ENCODE data around the gene MAP3K3.

Gene MAP3K3

DNA sequence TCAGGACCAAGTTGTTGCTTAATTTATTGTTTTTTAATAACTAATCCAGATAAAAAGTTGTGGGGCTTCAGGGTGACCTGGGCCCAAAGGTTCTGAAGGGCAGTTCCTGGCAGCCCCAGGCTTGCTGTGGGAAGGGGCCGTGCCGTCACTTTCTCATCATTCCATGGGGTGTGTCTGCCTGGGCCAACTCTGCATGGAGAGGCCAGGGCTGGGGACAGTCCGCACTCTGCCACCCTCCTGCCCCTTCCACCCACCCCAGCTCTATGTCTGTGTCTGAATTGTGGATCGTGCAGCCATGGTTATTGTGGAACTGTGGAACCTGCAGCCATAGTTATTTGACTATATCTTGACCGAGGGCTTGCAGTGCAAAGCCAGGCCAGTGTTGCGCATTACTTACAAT is 73.7 kb downstream of the MAP3K3 start:
- DNase-seq (ENCODE audit: insufficient read length, low spot score) (no peak), FAIRE-seq (no peak)
- TF ChIP-seq, protein P1, sequence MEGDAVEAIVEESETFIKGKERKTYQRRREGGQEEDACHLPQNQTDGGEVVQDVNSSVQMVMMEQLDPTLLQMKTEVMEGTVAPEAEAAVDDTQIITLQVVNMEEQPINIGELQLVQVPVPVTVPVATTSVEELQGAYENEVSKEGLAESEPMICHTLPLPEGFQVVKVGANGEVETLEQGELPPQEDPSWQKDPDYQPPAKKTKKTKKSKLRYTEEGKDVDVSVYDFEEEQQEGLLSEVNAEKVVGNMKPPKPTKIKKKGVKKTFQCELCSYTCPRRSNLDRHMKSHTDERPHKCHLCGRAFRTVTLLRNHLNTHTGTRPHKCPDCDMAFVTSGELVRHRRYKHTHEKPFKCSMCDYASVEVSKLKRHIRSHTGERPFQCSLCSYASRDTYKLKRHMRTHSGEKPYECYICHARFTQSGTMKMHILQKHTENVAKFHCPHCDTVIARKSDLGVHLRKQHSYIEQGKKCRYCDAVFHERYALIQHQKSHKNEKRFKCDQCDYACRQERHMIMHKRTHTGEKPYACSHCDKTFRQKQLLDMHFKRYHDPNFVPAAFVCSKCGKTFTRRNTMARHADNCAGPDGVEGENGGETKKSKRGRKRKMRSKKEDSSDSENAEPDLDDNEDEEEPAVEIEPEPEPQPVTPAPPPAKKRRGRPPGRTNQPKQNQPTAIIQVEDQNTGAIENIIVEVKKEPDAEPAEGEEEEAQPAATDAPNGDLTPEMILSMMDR (IDR thresholded peaks at IDR 0.05; ENCODE audit: insufficient read depth, missing control alignments), result no peak

DNA sequence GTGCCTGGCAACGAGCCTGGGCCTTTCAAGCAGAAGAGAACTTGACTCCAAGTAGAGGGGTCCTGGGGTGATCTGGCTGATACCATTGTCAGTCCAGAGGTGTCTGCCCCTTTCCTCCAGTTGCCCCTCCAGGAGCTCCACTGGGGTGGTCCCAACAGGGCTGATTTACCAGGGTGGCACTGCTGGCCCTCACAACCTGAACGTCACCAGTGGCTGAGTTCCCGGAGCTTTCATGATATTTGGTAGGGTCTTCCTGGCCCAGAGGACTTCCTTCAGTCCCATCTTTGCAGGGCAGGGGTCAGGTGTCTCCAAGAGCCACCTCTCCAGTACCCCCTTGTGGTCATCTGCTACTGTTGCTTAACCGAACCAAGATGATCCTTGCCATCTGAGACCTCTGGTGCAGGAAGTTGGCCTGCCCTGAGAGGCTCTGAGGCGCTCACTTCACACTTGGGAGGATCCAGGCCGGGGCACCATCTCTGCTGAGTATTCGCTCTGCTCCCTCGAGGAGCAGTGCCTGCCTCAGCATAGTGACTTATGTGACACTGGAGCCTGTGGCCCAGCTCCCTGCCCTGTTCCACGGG is 74.3 kb downstream of the MAP3K3 start:
- TF ChIP-seq, protein P1 (IDR thresholded peaks at IDR 0.05; ENCODE audit: insufficient read depth, missing control alignments), result peak; percentile 36
- DNase-seq (ENCODE audit: insufficient read length, low spot score), result no peak
- FAIRE-seq, result no peak

DNA sequence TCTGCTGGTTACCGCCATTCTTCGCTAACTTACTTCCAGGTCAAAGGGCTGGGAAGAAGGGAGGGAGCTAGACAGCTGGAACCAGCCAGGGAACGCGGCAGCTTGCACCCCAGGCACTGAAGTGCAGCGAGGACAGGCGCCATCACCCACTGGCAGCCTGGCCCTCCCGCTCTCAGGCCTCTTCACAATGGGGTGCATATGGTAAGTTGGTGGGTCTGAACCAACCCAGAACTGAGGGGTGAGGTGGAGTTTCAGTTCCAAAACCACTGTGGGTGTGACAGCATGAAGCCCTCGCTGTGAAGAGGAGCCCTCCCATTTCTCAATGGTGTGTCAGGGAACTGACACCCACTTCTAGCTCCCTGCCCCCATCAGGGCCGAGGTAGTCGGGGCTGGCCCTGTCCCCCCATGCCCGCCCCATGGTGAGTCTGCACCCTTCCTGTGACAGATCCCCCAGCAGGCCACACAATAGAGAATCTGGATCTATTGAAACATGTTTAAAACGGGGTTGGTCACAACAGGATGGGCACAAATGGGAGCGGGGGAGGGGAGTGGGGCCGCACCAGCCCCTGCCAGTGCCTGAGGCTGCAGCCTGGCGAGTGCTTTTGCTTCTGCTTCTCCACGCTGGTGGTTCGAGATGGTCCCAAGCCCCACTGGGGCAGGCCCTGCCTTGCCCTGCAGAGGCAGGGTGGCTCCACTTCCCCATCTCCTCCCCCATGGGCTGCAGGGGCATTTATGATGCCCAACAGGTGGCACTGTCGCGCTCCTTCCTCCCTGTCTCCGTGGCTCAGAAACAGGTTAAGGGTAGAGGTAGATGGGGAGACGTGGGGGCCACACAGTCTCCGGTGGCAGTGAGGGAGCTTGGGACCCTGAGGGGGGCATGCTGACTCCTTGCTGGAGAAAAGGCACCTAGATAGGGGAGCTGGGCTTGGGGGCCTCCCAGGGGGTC is 75.4 kb downstream of the MAP3K3 start:
- FAIRE-seq, result no peak
- TF ChIP-seq, protein P1 (IDR thresholded peaks at IDR 0.05; ENCODE audit: insufficient read depth, missing control alignments), result peak; percentile 64
- no peak for DNase-seq (ENCODE audit: insufficient read length, low spot score)

DNA sequence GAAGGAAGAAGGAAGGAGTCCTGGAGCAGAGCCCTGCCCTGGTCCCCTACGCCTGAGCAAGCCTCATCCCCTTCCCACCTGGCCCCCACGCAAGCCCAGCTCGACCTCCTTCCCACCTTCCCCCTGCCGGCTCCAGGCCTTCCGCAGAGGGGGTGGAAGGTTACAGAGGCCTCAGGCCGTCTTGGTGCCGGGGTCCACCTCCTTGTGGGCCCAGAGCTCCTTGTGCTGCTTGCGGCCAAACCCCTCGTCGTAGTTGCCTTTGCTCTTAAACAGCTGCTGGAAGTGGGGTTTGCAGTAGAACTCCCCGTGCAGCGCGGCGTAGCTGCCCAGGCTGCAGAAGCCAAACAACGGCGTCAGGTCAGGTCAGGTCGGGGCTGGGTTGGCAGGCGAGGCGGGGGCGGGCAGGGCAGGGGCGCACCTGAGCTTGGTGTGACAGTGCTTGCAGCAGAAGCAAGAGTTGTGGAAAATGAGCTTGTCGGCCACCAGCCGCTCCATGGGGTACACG is 76.2 kb downstream of the MAP3K3 start:
- no peak for FAIRE-seq

DNA sequence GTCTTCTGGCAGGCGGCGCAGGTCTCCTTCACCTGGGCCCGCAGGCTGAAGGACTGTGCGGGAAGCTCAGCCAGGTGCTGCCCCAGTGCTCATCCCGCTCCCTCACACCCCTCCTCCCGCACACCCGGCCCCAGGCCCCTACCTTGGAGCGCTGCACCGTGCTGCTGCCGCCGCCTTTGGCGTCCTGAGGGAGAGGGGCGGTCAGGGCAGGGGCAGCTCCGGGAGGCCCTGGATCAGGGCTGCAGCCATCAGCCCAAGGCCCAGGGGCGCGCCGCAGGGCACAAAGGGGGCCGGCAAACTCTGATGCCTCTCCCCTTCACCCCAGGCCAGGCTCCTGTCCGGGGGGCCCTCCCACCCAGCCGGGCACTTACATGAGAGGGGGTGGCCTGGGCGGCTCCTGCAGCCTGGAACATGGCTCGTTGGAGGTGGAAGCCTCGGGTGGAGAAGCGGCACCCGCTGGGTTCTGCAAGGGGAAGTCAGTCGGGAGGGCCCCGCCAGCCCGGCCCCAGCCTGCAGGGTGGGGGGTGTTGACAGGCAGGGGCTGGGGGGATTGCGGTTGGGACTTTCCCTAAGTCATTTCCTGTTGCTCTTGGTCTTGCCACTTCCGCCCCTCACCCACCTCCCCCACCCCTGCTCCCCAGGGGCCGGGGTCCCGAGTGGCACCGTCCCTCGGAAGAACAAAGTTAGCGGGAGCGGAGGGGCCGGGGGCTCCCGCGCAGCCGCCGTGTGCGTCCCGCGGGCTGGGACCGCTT is 76.8 kb downstream of the MAP3K3 start:
- FAIRE-seq (no peak), DNase-seq (ENCODE audit: insufficient read length, low spot score) (no peak)
- TF ChIP-seq, protein P1 (IDR thresholded peaks at IDR 0.05; ENCODE audit: insufficient read depth, missing control alignments), result no peak

More for the DNA sequence above, 76.2 kb downstream of the MAP3K3 start:
- no peak for DNase-seq (ENCODE audit: insufficient read length, low spot score)
- TF ChIP-seq, protein P1 (IDR thresholded peaks at IDR 0.05; ENCODE audit: insufficient read depth, missing control alignments), result no peak

DNA sequence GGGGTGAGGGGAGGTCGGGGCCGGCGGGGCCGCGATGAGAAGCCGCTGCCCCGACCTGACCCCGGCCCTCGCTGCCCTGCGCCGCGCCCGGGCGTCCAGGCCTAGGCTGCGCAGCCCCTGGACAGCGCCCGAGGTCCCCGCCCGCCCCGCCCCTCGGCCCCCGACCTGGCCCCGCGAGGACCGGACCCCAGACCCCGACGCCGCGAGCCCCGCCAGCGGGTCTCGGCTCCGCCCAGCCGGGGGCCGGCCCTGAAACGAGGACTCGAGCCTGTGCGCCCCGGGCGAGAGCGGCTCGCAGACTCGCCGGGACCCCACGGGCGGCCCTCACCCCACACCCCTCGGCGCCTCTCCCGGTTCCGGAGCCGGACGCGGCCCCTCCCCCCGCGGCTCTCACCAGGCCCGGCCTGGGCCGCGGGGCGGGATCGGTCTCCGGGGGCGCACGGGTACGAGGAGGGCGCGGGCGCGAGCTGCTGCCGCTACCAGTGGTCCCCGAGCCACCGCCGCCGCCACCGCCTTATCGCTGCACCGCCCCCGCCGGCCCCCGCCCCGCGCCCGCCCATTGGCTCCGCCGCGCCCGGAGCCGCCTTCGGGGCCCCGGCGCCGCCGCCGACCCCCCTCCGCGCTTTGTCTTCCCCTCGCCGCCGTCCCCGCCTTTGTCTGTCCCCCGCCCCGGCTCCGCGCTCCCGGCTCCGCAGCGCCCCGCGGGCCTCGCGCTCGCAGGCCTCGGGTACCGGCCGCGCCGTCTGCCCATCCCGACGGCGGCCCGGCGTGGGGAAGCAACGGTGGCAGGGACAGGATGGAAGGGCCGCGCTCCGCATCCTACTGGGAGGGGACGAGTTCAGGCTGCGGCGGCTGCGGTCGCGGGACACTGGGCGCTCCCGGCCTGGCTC is 77.7 kb downstream of the MAP3K3 start, which contains the start of gene LIMD2:
LIMD2 (minus strand) TSS at position 488 of the 890 bp plus-strand sequence. CDS start 827 bp downstream, outside the sequence.
- TF ChIP-seq, protein P1 (IDR thresholded peaks at IDR 0.05; ENCODE audit: insufficient read depth, missing control alignments), result no peak
- FAIRE-seq (no peak), DNase-seq (ENCODE audit: insufficient read length, low spot score) (peak; percentile 68)

Data from D721Med (cell line).